ENCODE data around the gene NPC1L1.

GRCh38 chr7:44565795-44566559 is 24.8 kb upstream of the NPC1L1 start:
- TF ChIP-seq CTCF (IDR thresholded peaks at IDR 0.05 in 4 of 5, conservative IDR thresholded peaks at IDR 0.05 in 1 of 5), result peak in 2 of 5 experiments; percentile 26 to 37
- TF ChIP-seq POLR2A (IDR thresholded peaks at IDR 0.05), result no peak
